Body of pancreas (tissue), 4 donors: ENCODE measurements around the gene PANK1.

Source experiments
- CTCF ChIP-seq, 7 experiments: fragments of 450-650 bp in 4 of 7; fragments of 200-600 bp in 3 of 7; sonication (generic) in 3 of 7; IDR thresholded peaks; one replicate each; pipeline ENCODE4 v1.5.1; 2016 to 2019; ENCODE audit warnings: antibody characterized with exemption in 7 of 7
- POLR2A ChIP-seq, 3 donors: fragments of 450-650 bp; IDR thresholded peaks; one replicate each; pipeline ENCODE4 v1.6.1; 2016; ENCODE audit warnings: antibody characterized with exemption in 3 of 3, mild to moderate bottlenecking in 2 of 3

GRCh38 chr10:89590326-89590725 is 54.7 kb downstream of the PANK1 start:
- TF ChIP-seq CTCF (IDR thresholded peaks at IDR 0.05) (no peak), POLR2A (IDR thresholded peaks at IDR 0.05) (no peak)
